ENCODE measurements around the gene SPTBN1. TPM values are rescaled to one million over a fixed set of nuclear protein-coding genes. Genes with fewer than 3 reads are reported as not detected.

Gene SPTBN1
- total RNA-seq, 1 donor from 2014 or later: 53.8 TPM

DNA sequence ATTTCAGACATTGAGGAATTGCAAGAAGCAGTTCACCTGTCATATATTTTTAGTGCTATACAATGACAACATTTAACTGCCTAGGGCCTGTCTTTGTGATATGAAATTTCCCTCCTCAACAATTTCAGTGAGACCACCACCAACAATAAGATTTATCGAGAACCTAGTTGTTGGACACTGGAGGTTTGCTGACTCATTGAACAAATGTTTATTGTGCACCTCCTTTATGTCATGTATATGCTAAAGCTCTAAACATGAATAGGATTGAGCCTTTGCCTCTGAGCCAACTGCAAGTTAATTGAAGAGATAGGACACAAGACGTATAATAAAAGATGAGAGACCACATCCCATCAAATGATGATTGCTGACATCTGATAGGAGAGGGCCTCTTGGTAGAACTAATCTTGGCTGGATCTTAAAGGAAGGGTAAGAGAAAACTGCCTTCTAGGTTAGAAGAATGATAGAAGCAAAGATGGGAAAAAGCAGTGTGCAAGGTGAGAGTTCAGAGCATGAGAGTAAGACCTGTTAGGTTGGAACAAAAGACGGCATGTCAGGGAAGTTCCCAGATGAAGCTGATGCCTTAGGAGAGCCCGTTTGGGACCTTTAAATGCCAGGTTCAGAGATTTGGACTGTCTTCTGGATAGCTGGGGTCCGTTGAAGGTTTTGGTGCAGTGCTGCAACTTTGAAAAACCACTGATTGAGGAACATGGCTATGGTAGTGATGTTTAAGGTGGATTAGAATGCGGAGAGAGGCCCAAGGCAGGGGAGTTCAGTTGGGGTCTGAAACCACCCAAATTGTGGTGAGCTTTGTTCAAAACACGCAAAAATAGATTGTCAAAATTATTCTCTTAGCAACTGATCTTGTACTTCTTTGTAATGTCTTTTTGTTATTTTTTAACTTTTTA lies 134.3 kb downstream of the SPTBN1 start:
- DNase-seq: no peak
- Mint-ChIP-seq H3K27me3 (no peaks in the 10 kb centered on the region), H3K36me3 (ENCODE audit: low read depth) (peaks cover 6% of the 10 kb centered on the region), H3K4me1 (peaks cover 64% of the 10 kb centered on the region), H3K27ac (peak overlapping the region; percentile 88), H3K4me3 (peak overlapping the region; percentile 52), H3K9me3 (no peaks in the 10 kb centered on the region)
- intact Hi-C loops (cut with micrococcal nuclease): no loop called here

DNA sequence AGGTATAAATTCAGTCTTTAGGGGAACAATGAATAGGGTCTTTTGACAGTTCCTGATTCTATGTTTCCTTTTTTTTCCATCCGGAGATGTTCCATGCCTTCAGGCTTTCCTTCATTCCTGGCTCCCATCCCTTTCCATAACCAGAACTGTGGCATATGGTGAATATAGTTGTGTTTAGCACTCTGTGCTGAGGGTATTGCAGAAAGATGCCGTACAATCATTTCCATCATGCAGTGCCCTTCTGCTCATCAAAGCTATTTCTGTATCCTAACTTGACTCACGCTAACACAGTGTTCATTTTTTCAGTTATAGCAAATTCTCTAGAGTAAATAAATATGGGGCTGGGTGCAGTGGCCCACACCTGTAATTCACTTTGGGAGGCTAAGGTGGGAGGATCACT lies 135.4 kb downstream of the SPTBN1 start:
- Mint-ChIP-seq H3K9me3 (no peaks in the 10 kb centered on the region), H3K27me3 (no peaks in the 10 kb centered on the region), H3K4me3 (peak overlapping the region; percentile 42), H3K36me3 (ENCODE audit: low read depth) (peaks cover 6% of the 10 kb centered on the region), H3K4me1 (peaks cover 68% of the 10 kb centered on the region), H3K27ac (peak overlapping the region; percentile 54)
- no peak for DNase-seq
- intact Hi-C loops (cut with micrococcal nuclease): no loop called here

GRCh38 chr2:54593249-54593648 lies 137.1 kb downstream of the SPTBN1 start:
- Mint-ChIP-seq H3K27me3 (no peaks in the 10 kb centered on the region), H3K27ac (peak overlapping the region; percentile 77)

GRCh38 chr2:54594048-54594447 lies 137.9 kb downstream of the SPTBN1 start:
- intact Hi-C loops (cut with micrococcal nuclease): no loop called here
- Mint-ChIP-seq H3K36me3 (ENCODE audit: low read depth) (peaks cover 9% of the 10 kb centered on the region), H3K27me3 (no peaks in the 10 kb centered on the region), H3K9me3 (no peaks in the 10 kb centered on the region), H3K4me1 (peaks cover 71% of the 10 kb centered on the region), H3K27ac (no peak overlapping the region), H3K4me3 (no peak overlapping the region)
- DNase-seq: no peak

More at GRCh38 chr2:54593249-54593648, 137.1 kb downstream of the SPTBN1 start:
- Mint-ChIP-seq H3K9me3 (no peaks in the 10 kb centered on the region), H3K4me1 (peaks cover 68% of the 10 kb centered on the region), H3K36me3 (ENCODE audit: low read depth) (peaks cover 4% of the 10 kb centered on the region), H3K4me3 (no peak overlapping the region)
- no peak for DNase-seq
- intact Hi-C loops (cut with micrococcal nuclease): no loop called here

GRCh38 chr2:54595161-54595803 lies 139.2 kb downstream of the SPTBN1 start:
- Mint-ChIP-seq H3K36me3 (ENCODE audit: low read depth) (peaks cover 21% of the 10 kb centered on the region), H3K27me3 (no peaks in the 10 kb centered on the region), H3K9me3 (no peaks in the 10 kb centered on the region), H3K27ac (peak overlapping the region; percentile 97), H3K4me3 (peak overlapping the region; percentile 80), H3K4me1 (peaks cover 77% of the 10 kb centered on the region)
- no peak for DNase-seq
- intact Hi-C loops (cut with micrococcal nuclease): no loop called here

DNA sequence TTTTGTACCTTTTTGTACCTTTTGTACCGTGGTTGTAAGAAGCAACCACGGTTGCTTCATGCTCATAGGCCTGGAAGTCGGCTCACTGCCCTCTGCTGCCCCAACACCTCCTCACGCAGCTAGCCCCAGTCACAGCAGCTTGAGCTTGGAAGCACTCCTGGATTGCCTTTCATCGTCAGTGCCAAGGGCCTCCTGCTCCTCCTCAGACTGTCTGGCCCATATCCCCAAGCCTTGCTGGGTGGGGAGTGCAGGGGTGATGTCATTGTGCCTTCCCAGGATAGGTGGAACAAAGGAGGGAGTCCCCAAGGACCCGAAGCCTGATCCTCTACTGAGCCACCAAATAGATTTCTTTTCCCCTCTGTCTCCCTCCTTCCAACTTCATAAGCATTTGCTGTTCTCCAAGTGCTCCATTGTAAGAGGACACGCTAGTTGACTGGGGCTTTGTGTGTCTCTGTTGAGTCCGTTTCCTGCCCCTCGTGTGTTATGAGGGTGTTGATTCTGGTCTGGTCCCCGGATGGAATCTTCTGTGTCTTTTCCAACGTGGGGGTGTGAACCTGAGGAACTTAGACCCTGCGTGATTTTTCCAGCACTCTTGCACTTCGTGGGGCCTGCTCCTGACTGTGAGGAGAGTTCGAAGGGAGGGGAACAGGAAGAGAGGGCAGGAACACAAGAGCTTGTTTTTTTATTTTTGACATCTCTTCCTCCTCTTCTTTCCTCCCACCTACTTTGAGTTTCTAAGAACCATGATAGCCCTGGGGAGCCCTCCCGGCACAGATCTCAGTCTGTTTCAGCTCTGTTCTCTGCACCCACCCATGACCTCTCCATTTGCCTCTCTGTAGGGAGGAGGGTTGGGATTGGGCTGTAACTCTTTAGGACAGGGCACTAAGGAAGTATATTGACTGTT lies 140.1 kb downstream of the SPTBN1 start:
- intact Hi-C loops (cut with micrococcal nuclease): no loop called here
- Mint-ChIP-seq H3K27me3 (no peaks in the 10 kb centered on the region), H3K27ac (peak overlapping the region; percentile 97), H3K4me1 (peaks cover 76% of the 10 kb centered on the region), H3K9me3 (no peaks in the 10 kb centered on the region), H3K36me3 (ENCODE audit: low read depth) (peaks cover 24% of the 10 kb centered on the region), H3K4me3 (peak overlapping the region; percentile 80)
- peak; percentile 77 for DNase-seq

GRCh38 chr2:54597153-54597848 lies 141.2 kb downstream of the SPTBN1 start:
- Mint-ChIP-seq H3K36me3 (ENCODE audit: low read depth) (peaks cover 29% of the 10 kb centered on the region), H3K9me3 (no peaks in the 10 kb centered on the region), H3K4me3 (peak overlapping the region; percentile 80), H3K4me1 (peaks cover 82% of the 10 kb centered on the region), H3K27me3 (no peaks in the 10 kb centered on the region), H3K27ac (peak overlapping the region; percentile 97)
- intact Hi-C loops (cut with micrococcal nuclease): loop anchor here (1.0 kb wide), 3 partner anchors 9 to 17 kb away; no protein-coding TSS in a partner anchor
- DNase-seq: peak; percentile 76

DNA sequence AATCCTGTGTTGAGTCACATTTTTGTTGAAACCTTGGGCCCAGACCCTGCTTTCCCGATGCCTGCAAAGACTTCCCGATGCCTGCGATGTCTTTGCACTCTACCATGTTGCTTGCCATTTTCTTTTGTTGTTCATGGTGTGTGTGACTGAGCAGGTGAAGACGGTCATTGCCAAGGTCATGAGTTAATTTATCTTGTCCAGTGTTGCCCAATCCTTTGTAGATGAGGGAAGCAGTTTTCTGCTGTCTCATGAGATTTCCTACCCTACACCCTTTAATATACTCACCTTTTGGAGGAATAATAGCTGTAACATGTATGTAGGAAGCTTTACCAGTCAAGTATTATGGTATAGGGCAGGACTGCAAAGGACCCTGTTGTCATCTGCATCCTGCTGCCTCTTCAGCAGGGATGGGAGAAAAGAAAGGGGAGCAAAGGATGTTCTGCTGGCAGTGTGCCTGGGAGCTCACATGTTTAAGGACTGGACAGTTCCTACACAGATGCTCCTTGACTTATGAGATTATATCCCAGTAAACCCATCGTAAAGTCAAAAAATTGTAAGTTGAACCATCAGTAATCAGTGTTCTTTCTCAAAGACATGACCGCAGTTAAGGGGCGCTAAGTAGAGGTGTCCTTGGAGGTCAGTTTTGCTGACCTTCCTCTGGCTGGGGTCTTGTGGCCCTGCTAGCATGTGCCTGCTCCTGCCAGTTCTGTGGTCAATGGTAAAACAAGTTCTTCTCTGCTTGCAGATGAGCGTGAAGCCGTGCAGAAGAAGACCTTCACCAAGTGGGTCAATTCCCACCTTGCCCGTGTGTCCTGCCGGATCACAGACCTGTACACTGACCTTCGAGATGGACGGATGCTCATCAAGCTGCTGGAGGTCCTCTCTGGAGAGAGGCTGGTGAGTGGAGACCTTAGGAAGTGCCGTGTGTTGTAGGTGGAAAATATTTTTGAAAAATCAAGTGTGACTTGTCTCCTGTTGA lies 142.5 kb downstream of the SPTBN1 start:
- intact Hi-C loops (cut with micrococcal nuclease): no loop called here
- Mint-ChIP-seq H3K36me3 (ENCODE audit: low read depth) (peaks cover 29% of the 10 kb centered on the region), H3K27ac (peak overlapping the region; percentile 91), H3K4me3 (no peak overlapping the region), H3K9me3 (no peaks in the 10 kb centered on the region), H3K27me3 (no peaks in the 10 kb centered on the region), H3K4me1 (peaks cover 86% of the 10 kb centered on the region)
- DNase-seq: no peak

- no peaks in the 10 kb centered on the region for H3K9me3 Mint-ChIP-seq
- H3K27me3 Mint-ChIP-seq: no peaks in the 10 kb centered on the region
- peaks cover 91% of the 10 kb centered on the region for H3K4me1 Mint-ChIP-seq
- no peak overlapping the region for H3K4me3 Mint-ChIP-seq
- H3K27ac Mint-ChIP-seq: peak overlapping the region; percentile 91
- intact Hi-C loops (cut with micrococcal nuclease): no loop called here
- DNase-seq: no peak
- peaks cover 29% of the 10 kb centered on the region for H3K36me3 Mint-ChIP-seq (ENCODE audit: low read depth)
Measured at GRCh38 chr2:54599326-54599710, 143.2 kb downstream of the SPTBN1 start.

DNA sequence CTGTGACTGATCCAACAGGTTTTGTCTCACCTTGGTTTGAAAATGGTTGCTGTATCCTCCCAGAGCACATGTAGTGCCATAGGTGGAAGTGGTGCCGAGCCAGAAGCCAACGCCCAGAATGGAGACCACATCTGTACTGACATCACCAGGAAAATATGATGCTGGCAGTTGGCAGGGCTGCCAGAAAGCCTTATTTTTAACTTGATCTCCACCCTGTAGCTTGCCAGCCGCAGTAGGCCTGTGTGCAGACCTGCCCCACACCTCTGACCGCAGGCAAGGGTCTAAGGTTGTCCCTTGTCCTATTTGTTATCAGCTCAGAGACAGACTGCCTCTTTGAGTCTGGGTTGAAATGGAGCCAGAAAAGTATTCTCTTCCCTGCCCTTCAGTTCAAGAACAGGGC lies 143.8 kb downstream of the SPTBN1 start:
- DNase-seq: peak; percentile 81
- no peaks in the 10 kb centered on the region for H3K9me3 Mint-ChIP-seq
- peak overlapping the region; percentile 91 for H3K27ac Mint-ChIP-seq
- no peaks in the 10 kb centered on the region for H3K27me3 Mint-ChIP-seq
- peaks cover 96% of the 10 kb centered on the region for H3K4me1 Mint-ChIP-seq
- peak overlapping the region; percentile 21 for H3K4me3 Mint-ChIP-seq
- peaks cover 29% of the 10 kb centered on the region for H3K36me3 Mint-ChIP-seq (ENCODE audit: low read depth)
- intact Hi-C loops (cut with micrococcal nuclease): loop anchor here (5.0 kb wide), 1 partner anchor 42 kb away; no protein-coding TSS in a partner anchor

- intact Hi-C loops (cut with micrococcal nuclease): loop anchor here (5.0 kb wide), 1 partner anchor 41 kb away; no protein-coding TSS in a partner anchor
- H3K9me3 Mint-ChIP-seq: no peaks in the 10 kb centered on the region
- no peaks in the 10 kb centered on the region for H3K27me3 Mint-ChIP-seq
- peaks cover 29% of the 10 kb centered on the region for H3K36me3 Mint-ChIP-seq (ENCODE audit: low read depth)
- peak overlapping the region; percentile 91 for H3K27ac Mint-ChIP-seq
- peaks cover 97% of the 10 kb centered on the region for H3K4me1 Mint-ChIP-seq
- no peak for DNase-seq
- peak overlapping the region; percentile 54 for H3K4me3 Mint-ChIP-seq
Measured at GRCh38 chr2:54601339-54601738, 145.2 kb downstream of the SPTBN1 start.

DNA sequence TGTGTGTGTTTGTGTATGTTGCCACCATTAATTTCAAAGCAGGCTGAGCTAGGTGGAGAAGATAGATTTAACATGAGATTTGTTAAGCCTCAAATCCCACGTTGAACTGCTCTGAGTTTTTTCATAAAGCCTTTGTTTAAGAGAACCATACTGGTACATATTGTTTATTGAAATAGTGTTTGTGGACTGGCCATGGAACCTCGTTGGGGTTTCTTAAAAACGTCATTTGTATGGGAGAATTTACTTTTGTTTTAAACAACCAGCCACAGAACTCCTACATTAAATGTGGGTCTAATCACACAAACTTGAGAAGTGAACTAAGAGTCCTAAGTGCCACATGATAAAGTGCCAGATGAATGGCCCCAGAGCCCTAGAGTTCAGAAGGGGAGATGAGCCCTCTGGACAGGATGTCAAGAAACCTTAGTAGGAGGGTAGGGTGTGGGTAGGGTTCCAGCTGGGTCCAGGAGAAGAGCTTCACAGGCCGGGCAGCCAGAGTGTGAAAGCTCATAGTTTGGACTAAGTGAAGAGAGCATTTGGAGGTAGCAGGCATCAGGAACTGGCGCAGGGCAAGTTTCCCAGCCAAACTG lies 146.7 kb downstream of the SPTBN1 start:
- Mint-ChIP-seq H3K36me3 (ENCODE audit: low read depth) (peaks cover 29% of the 10 kb centered on the region), H3K27me3 (no peaks in the 10 kb centered on the region), H3K4me3 (peak overlapping the region; percentile 55), H3K9me3 (no peaks in the 10 kb centered on the region), H3K4me1 (peaks cover 91% of the 10 kb centered on the region), H3K27ac (peak overlapping the region; percentile 91)
- intact Hi-C loops (cut with micrococcal nuclease): loop anchor here (5.0 kb wide), 1 partner anchor 39 kb away; no protein-coding TSS in a partner anchor
- no peak for DNase-seq

All from activated CD4-positive, alpha-beta T cell treated with anti-CD3 and anti-CD28 coated beads, Interleukin-2, amount 10 ng/mL, durations not matched to agents 24 days and 14 days (primary cell).